Superior temporal gyrus (tissue), 1 donor: Measurements from ENCODE around the gene RBM4.

Source experiments
- DNase-seq: peaks from one replicate; pipeline ENCODE4 v3.0.0-alpha.2; 2016; ENCODE audit errors: extremely low spot score

RBM4 gene

DNA sequence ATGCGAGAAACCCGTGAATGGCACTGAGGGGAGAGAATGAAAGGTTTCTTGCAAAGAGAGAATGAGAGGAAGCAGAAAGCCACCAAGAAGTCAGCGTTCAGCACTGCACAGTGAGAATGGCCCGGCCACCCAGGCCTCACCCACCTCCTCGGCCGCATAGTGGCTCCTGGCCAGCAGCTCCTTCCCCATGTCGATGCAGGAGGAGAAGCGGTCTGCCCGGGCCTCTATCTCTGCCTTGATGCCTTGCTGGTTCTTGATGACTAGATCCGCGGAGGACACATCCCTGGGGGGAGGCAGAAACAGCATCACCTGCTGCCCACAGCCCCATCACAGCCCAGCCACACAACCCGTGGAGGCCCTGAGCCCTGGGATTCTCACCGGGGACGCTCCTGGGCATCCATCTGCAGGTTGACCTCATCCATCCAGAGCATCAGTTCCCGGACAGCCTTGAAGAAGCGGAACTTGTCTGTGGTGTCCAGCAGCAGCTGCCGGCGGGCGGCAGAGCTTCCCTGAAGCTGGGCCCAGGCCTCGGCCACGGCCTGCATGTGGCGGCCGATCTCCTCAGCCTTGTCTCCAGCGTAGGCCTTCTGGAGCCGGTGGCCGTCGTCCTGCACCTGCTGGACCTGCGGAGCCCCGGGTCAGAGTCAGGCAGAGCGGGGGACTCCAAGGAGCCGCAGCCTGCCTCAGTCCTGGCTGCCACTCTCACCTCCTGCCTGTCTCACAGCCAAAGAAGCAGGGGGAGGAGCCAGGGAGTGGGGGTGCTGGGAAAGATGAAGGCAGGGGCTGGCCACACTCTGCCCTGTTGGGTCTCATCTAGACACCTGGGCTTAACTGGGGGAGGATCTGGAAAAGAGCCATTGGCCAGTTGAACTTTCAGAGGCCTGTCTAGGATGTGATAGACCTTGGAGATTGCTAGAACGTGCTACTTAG is 51.4 kb downstream of the RBM4 start:
- DNase-seq: no peak

DNA sequence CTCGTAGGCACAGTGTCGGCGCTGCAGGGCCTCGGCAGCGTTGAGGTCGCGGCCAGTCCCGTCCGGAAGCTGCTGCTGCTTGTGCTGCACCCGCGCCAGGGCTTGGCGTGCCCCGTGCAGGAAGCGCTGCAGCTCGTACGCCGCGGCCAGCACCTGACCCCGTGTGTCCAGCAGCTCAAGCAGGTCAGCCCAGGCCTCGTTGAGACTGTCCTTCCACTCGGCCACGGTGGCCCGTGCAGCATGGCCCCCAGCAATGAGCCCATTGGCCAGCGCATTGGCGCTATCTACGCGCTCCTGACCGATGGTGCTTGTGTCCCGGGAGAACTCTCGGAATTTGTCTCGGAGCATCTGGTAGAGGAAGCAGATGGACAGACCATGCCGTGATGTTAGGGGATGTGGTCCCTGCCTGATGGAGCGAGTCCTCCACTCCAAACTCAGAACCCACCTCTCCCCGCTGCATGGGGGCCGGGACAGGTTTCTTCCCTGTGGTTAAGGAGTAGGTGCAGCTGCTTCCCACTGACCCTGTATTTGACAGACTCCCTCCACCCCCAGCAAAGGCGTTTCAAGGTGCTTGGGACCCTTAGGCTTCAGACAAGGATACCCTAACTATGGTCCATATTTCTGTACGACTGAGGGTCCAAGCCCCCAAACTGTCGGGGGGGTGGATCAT is 52.9 kb downstream of the RBM4 start:
- DNase-seq: no peak

DNA sequence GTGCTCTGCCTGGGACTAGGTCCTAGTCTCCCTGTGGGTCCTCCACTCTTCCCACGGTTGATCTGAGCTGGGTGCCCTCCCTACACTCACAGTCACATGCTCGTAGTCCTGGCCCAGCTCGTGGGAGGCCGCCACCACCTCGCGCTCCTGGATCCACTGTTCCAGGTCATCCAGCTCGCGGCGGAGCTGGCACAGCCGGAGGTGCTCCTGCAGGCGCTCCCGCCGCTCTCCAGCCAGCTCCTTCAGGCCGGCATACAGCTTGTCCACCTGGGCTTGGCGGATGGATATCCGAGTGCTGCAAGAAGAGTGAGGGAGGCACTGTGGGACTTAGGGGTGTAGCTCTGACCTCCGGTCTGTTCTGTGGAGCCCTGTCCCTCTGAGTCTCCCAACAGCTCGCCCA is 53.9 kb downstream of the RBM4 start:
- no peak for DNase-seq

DNA sequence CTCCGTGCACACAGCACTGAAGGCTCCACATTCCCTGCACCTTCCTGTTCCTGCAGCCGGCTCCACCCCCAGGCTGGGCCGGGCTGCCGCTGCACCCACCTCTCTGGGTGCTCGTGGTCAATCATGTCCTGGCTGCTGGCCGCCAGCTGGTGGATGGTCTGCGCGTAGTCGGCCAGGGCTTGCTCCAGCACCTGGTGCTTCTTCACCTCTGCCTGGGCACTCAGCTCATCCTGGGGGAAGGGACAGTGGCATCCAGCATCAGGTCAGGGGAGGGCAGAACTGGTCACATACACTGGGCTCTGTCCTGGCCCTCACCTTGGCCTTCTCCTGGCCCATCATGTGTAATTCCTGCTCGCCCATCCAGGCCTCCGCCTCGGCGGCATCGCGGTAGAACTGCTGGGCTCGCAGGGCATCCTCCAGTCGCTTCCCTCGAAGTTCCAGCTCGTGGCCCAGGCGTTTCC is 54.4 kb downstream of the RBM4 start:
- no peak for DNase-seq

DNA sequence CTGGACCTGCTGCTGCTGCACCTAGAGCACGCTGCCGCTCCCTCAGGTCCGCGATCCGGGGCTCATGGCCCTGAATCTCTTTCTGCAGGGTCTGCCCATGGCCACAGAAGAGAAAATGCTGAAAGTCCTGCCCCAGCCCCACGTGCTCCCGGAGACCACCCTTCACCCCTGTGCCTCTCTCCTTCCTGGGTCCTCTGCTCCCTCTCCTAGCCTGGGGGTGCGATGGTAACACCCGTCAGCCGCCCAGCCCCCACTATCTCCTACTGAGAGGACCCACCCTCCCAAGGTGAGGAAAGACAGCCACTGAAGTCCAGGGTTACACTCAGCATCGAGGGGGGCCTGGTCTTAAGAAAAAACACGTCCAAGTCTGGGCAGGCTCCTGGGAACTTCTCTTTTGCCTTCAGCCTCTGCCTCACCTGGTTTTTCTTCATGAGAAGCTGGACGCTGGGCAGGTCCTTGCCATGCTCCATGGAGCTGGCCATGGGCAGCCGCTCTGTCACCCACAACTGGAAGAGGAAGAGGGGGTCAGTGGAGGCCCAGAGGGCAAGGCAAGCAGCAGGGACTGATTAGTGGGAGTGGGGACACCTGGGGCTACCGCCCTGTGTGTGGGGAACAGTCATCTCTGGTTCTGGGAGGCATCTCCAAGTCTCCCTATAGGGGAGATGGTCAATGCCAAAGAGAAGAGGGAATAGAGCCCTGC is 55.0 kb downstream of the RBM4 start:
- no peak for DNase-seq

DNA sequence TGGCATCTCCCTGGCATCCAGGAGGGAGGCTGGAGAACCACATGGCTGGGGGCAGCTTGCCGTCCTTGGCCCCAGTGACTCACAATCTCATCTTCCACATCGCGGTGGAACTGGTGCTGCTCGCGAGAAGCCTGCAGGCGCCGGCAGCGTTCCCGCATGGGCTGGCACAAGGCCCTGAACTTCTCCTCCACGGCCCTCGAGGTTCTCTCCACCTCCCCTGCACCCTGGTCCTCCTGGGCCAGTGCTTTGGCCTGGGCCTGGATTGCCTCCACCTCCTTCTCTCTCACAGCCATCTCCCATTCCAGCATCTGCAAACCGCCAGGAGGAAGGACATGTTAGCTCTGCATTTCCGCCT is 55.5 kb downstream of the RBM4 start:
- no peak for DNase-seq

DNA sequence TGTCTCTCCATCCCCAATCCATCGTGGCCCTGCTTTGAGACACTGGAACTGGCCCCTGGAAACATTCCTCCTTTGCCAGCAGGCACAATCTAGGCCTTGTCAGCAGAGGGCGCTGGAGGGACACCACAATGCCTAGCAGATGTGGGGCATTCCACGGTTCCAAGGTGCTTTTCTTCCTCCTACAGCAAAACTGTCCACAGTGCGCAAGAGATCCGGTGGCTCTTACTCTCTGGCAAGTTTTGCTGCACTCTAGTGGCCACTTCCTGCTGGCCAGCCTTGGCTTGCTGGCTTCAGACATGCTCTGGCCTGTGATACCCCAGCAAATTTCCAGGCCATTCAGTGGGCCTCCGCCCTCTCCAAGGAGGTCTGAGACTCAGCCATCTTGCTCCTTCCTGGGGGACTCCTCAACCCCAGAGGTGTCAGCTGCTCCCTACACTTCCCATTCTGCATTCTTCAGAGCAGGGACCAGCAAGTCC is 56.3 kb downstream of the RBM4 start:
- peak; percentile 89 for DNase-seq
